Heart left ventricle (tissue), 16 donors: ENCODE measurements around the gene TBRG4. TPM values are rescaled to one million over a fixed set of nuclear protein-coding genes. Genes with fewer than 3 reads are reported as not detected.

Source experiments
- ATAC-seq, 4 donors: fragments of 200-7000 bp; cut with Tn5 transposase; one replicate each; pipeline ENCODE4 v1.9.1; 2020 to 2022; ENCODE audit warnings: moderate library complexity in 4 of 4, mild to moderate bottlenecking in 3 of 4, moderate number of reproducible peaks in 1 of 4
- DNase-seq, 5 donors: peaks; one replicate each; pipeline ENCODE4 v3.0.0-alpha.2; 2020
- H3K27ac ChIP-seq, 12 donors: fragments of 200-600 bp; sonication (generic) in 4 of 12; one replicate each; pipeline versions ENCODE4 v1.5.0 to v1.8.0; 2016 to 2022; ENCODE audit warnings: mild to moderate bottlenecking in 2 of 12
- H3K27me3 ChIP-seq, 9 donors: fragments of 200-600 bp; sonication (generic) in 2 of 9; one replicate each; pipeline versions ENCODE4 v1.5.1 to v1.8.0; 2016 to 2022; ENCODE audit warnings: mild to moderate bottlenecking in 3 of 9
- H3K36me3 ChIP-seq, 9 donors: fragments of 200-600 bp; sonication (generic) in 2 of 9; one replicate each; pipeline versions ENCODE4 v1.5.0 to v1.8.0; 2018 to 2022; ENCODE audit warnings: mild to moderate bottlenecking in 2 of 9
- H3K4me1 ChIP-seq, 12 donors: fragments of 200-600 bp; sonication (generic) in 4 of 12; one replicate each; pipeline versions ENCODE4 v1.5.0 to v1.8.0; 2016 to 2022; ENCODE audit warnings: mild to moderate bottlenecking in 3 of 12
- H3K4me3 ChIP-seq, 12 donors: fragments of 200-600 bp; sonication (generic) in 4 of 12; one replicate each; pipeline versions ENCODE4 v1.5.0 to v1.8.0; 2017 to 2022; ENCODE audit warnings: mild to moderate bottlenecking in 9 of 12, moderate library complexity in 4 of 12
- H3K9me3 ChIP-seq, 12 donors: fragments of 200-600 bp; sonication (generic) in 4 of 12; one replicate each; pipeline versions ENCODE4 v1.5.0 to v1.8.0; 2016 to 2022; ENCODE audit warnings: mild to moderate bottlenecking in 1 of 12
- POLR2A ChIP-seq, 2 donors: fragments of 450-650 bp; IDR thresholded peaks; one replicate each; pipeline ENCODE4 v1.6.1; 2017; ENCODE audit warnings: antibody characterized with exemption in 2 of 2, mild to moderate bottlenecking in 2 of 2, moderate library complexity in 2 of 2
- WGBS, 4 donors: extraction: QIAGEN DNeasy Blood & Tissue Kit in 2 of 4; methylation state at CpG; one replicate each; pipeline versions ENCODE4 v1.1.5 to v1.1.7; 2013 to 2018; 5-methylcytosine and 5-hydroxymethylcytosine counted together
- intact Hi-C, 10 donors: fragments of 100-400 bp; cut with DNase I; formaldehyde crosslinking; loops; one replicate each; pipeline versions ENCODE4 v1.11.1 to v1.14.2; 2022
- polyA plus RNA-seq, 2 donors: library from polyadenylated mRNA; stranded (reverse); fragments of 200-250 nt; gene quantifications; one replicate each; pipeline ENCODE4 v1.2.3, GENCODE V29; 2013
- total RNA-seq, 9 donors: library from RNA; depleted of rRNA in 2 of 9; stranded (reverse); fragments of >200 nt in 2 of 9; fragmentation: NEBNext Ultra II Directional in 3 of 9; extraction: Animal tissue kit (Norgen Biotek cat#: 25700) in 3 of 9; gene quantifications; one replicate each; pipeline versions ENCODE4 v1.1.0 to v1.2.4, GENCODE V29; 2016 to 2023
- TF ChIP-seq, protein P1 (sequence below), 12 donors: fragments of 200-600 bp; sonication (generic) in 4 of 12; IDR thresholded peaks; one replicate each; pipeline versions ENCODE4 v1.5.0 to v1.8.0; 2018 to 2022; ENCODE audit warnings: antibody characterized with exemption in 12 of 12, mild to moderate bottlenecking in 5 of 12
- donor health status: ischemic (EF 13 %, LVEDD 7.1; RV severe dilation, severe dysfunction).
- donor health status: healthy with polysubstance abuse.
- donor health status: DM: no; HTN: yes; CAD: no.
- donor health status: DM: no; HTN: no; CAD: no.
- donor health status: ischemic (EF 25% LVEDD 6.9; RV normal size, moderate dysfunction).
- donor health status: ischemic (EF 25% LVEDD 5.7; RV mildly dilated, moderate dysfunction).
- donor health status: healthy.
- donor health status: DM: yes; HTN: yes; CAD: no.
- donor health status: ischemic (EF 35%, LVEDD 5.7; RV mildly dilated, moderate dysfunction).
- donor health status: nonischemic (EF 11% LVEDD 7.7; RV severe dilation, severe dysfunction).
- donor health status: DM: yes; HTN: yes; CAD: no.
- donor health status: PGD.
- donor health status: ischemic (EF 29% LVEDD 5.4; RV normal size, mild dysfunction).
- donor health status: nonischemic (EF 23%, LVEDD 6.1; RV moderate dilation, normal function).

Gene TBRG4
- total and polyA plus RNA-seq, 11 donors, result 58.0 to 125 (median 61.5) TPM

GRCh38 chr7:45149606-45150005 lies 38.1 kb upstream of the TBRG4 start:
- intact Hi-C loops, result loop anchor here in 6 of 10 donors (5.0 to 10.0 kb wide), 5 partner anchors 415 to 715 kb away; no protein-coding TSS in a partner anchor
- 65 to 84% (median 79%) methylated on average over 5 of the region's 5 CpGs for WGBS, 4 donors
- no peak for ATAC-seq
- TF ChIP-seq, protein P1, sequence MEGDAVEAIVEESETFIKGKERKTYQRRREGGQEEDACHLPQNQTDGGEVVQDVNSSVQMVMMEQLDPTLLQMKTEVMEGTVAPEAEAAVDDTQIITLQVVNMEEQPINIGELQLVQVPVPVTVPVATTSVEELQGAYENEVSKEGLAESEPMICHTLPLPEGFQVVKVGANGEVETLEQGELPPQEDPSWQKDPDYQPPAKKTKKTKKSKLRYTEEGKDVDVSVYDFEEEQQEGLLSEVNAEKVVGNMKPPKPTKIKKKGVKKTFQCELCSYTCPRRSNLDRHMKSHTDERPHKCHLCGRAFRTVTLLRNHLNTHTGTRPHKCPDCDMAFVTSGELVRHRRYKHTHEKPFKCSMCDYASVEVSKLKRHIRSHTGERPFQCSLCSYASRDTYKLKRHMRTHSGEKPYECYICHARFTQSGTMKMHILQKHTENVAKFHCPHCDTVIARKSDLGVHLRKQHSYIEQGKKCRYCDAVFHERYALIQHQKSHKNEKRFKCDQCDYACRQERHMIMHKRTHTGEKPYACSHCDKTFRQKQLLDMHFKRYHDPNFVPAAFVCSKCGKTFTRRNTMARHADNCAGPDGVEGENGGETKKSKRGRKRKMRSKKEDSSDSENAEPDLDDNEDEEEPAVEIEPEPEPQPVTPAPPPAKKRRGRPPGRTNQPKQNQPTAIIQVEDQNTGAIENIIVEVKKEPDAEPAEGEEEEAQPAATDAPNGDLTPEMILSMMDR (IDR thresholded peaks at IDR 0.05), result no peak
- TF ChIP-seq POLR2A (IDR thresholded peaks at IDR 0.05), result no peak
- peaks cover 0 to 3% (median 0%) of the 10 kb centered on the region in 12 donors for H3K4me1 ChIP-seq
- H3K27ac ChIP-seq, result no peak overlapping the region
- no peak for DNase-seq
- H3K4me3 ChIP-seq, result no peak overlapping the region
- no peaks in the 10 kb centered on the region for H3K9me3 ChIP-seq
- H3K36me3 ChIP-seq, result no peaks in the 10 kb centered on the region
- peaks cover 0 to 13% (median 0%) of the 10 kb centered on the region in 9 donors for H3K27me3 ChIP-seq

- Histone ChIP-seq H3K9me3 (no peaks in the 10 kb centered on the region), H3K27ac (no peak overlapping the region), H3K4me3 (no peak overlapping the region), H3K27me3 (peaks cover 0 to 13% (median 0%) of the 10 kb centered on the region in 9 donors), H3K4me1 (no peaks in the 10 kb centered on the region), H3K36me3 (no peaks in the 10 kb centered on the region)
- intact Hi-C loops, result no loop called here
- no peak for ATAC-seq
- TF ChIP-seq POLR2A (IDR thresholded peaks at IDR 0.05), result no peak
- TF ChIP-seq, protein P1 (IDR thresholded peaks at IDR 0.05), result no peak
- 80 to 86% (median 82%) methylated on average over 10 of the region's 10 CpGs for WGBS, 4 donors
- DNase-seq, result no peak
Observed at GRCh38 chr7:45148653-45148973, 37.1 kb upstream of the TBRG4 start.

DNA sequence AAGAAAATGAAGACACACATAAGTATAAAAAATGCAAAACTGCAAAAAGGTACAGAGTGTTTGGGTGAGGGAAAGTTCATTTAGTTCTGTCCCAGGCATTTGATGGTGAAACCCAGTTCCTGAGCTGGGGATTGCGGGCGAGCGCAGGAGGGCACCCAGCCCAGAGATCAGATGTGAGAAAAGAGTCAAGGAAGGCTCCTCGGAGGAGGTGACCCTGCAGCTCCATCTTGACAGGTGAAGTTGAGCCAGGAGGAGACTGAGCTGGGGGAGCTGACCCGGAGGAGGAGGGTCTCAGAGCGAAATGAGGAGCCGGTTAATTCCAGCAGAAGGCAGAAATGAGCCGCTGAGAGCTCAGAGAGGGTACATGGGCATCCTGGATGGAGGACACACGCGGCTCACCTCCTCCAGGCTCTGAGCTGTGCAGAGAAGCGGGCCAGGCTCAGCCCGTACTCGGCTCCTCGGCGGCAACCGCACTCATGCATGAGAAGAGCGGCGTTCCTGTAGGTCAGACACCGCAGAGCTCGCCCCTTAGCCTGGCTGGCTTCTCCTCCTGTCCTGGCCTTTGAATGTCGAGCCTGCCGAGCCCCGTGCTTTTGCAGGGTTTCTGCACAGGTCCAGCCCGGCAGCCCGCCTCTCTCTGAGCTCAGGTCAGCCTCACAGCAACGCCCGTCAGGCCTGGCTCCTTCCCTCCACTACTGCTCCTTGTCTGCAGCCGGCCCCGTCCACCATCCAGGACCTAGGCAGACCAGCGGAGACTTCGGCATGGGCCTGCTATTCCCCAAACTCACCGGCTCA lies 36.6 kb upstream of the TBRG4 start:
- H3K27me3 ChIP-seq, result peaks cover 0 to 13% (median 0%) of the 10 kb centered on the region in 9 donors
- H3K4me1 ChIP-seq, result no peaks in the 10 kb centered on the region
- intact Hi-C loops, result no loop called here
- H3K4me3 ChIP-seq, result no peak overlapping the region
- WGBS, 4 donors, result 52 to 60% (median 56%) methylated on average over 27 to 32 of the region's 32 CpGs
- no peak overlapping the region for H3K27ac ChIP-seq
- TF ChIP-seq, protein P1 (IDR thresholded peaks at IDR 0.05), result no peak
- TF ChIP-seq POLR2A (IDR thresholded peaks at IDR 0.05), result no peak
- DNase-seq, result no peak
- H3K36me3 ChIP-seq, result no peaks in the 10 kb centered on the region
- no peaks in the 10 kb centered on the region for H3K9me3 ChIP-seq
- ATAC-seq, result peak in 2 of 4 donors; percentile 21 to 27

DNA sequence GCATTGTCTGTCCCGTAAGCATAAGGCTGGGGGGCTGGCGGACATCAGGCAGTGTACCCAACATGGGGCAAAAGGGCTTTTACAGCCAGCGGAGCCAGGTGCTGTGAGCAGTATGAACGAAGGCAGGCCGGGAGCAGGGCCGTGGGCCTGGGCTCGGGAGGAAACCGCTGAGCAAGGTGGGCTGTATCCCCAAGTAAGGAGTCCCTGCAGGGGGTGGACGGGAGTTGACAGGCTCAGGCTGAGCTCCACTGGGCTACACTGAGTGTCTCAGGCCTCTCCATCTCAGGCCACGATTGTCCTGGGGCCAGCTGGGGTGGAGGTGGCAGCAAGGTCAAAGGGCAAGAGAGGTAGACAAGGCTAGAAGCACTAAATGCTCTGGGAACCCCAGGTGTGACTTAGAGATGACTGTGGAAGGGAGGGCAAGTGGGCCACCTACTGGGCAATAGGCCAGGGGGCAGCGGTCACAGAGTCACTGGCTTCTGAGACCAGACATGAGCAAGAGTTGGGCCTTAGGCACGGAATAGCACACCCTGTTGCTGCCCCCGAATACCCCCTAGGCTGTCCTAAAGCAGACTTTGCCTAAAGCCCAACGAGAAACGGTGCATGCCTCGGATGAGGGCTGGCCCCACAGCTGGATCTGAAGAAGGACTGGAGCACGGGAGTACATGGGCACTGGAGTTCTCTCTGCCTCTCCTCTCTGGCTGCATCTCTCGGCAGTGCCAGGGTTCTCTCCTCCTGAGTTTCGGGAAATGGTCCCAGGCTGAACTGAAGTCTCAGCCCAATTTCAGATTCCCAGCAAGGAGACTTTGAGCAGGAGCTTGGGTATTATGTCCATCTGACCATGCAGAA lies 35.3 kb upstream of the TBRG4 start:
- WGBS, 4 donors, result 78 to 87% (median 84%) methylated on average over 18 to 19 of the region's 19 CpGs
- Histone ChIP-seq H3K9me3 (no peaks in the 10 kb centered on the region), H3K36me3 (no peaks in the 10 kb centered on the region), H3K4me3 (no peak overlapping the region), H3K27me3 (peaks cover 0 to 13% (median 0%) of the 10 kb centered on the region in 9 donors), H3K27ac (no peak overlapping the region), H3K4me1 (no peaks in the 10 kb centered on the region)
- ATAC-seq (peak in 1 of 4 donors; percentile 10), DNase-seq (no peak)
- intact Hi-C loops, result no loop called here
- TF ChIP-seq, protein P1 (IDR thresholded peaks at IDR 0.05), result no peak
- no peak for TF ChIP-seq POLR2A (IDR thresholded peaks at IDR 0.05)
